Thoracic aorta (tissue), 2 donors: Measurements from ENCODE around the gene SLITRK5. TPM values are rescaled to one million over a fixed set of nuclear protein-coding genes. Genes with fewer than 3 reads are reported as not detected.

Source experiments
- ATAC-seq: fragments of 150-250 bp; one replicate; pipeline ENCODE4 v1.8.0; 2017; ENCODE audit warnings: low read depth; ENCODE audit not compliant: insufficient number of reproducible peaks, low FRiP score
- DNase-seq: peaks from one replicate; pipeline ENCODE4 v3.0.0-alpha.2; 2020; ENCODE audit warnings: low spot score
- H3K27ac ChIP-seq, 2 donors: fragments of 200-600 bp; sonication (generic); 1 replicate in 1 of 2; 2 replicates in 1 of 2; pipeline ENCODE4 v1.5.1; 2016; ENCODE audit warnings: mild to moderate bottlenecking in 2 of 2, moderate library complexity in 2 of 2
- H3K27me3 ChIP-seq: fragments of 200-600 bp; sonication (generic); replicated peaks from 2 replicates; pipeline ENCODE4 v1.6.0; 2016; ENCODE audit warnings: mild to moderate bottlenecking; ENCODE audit not compliant: insufficient read depth
- H3K36me3 ChIP-seq: fragments of 200-600 bp; sonication (generic); one replicate; pipeline ENCODE4 v1.5.1; 2016
- H3K4me1 ChIP-seq, 2 donors: fragments of 200-600 bp; sonication (generic); 1 replicate in 1 of 2; 2 replicates in 1 of 2; pipeline versions ENCODE4 v1.5.1 to v1.6.0; 2016; ENCODE audit warnings: low read depth in 2 of 2, mild to moderate bottlenecking in 1 of 2; ENCODE audit not compliant: control insufficient read depth in 1 of 2
- H3K4me3 ChIP-seq: fragments of 200-600 bp; sonication (generic); 2 replicates; pipeline ENCODE4 v1.5.1; 2016; ENCODE audit warnings: mild to moderate bottlenecking
- H3K9me3 ChIP-seq: fragments of 200-600 bp; sonication (generic); 2 replicates; pipeline ENCODE4 v1.5.1; 2016
- total RNA-seq, 2 donors: library from RNA; depleted of rRNA; stranded (reverse); fragments of >200 nt; gene quantifications; one replicate each; pipeline versions ENCODE4 v1.1.0 to v1.2.3, GENCODE V29; 2016
- TF ChIP-seq, protein P1 (sequence below): fragments of 200-600 bp; sonication (generic); IDR thresholded peaks from one replicate; pipeline ENCODE4 v1.5.1; 2019; ENCODE audit warnings: antibody characterized with exemption

SLITRK5 gene, protein sequence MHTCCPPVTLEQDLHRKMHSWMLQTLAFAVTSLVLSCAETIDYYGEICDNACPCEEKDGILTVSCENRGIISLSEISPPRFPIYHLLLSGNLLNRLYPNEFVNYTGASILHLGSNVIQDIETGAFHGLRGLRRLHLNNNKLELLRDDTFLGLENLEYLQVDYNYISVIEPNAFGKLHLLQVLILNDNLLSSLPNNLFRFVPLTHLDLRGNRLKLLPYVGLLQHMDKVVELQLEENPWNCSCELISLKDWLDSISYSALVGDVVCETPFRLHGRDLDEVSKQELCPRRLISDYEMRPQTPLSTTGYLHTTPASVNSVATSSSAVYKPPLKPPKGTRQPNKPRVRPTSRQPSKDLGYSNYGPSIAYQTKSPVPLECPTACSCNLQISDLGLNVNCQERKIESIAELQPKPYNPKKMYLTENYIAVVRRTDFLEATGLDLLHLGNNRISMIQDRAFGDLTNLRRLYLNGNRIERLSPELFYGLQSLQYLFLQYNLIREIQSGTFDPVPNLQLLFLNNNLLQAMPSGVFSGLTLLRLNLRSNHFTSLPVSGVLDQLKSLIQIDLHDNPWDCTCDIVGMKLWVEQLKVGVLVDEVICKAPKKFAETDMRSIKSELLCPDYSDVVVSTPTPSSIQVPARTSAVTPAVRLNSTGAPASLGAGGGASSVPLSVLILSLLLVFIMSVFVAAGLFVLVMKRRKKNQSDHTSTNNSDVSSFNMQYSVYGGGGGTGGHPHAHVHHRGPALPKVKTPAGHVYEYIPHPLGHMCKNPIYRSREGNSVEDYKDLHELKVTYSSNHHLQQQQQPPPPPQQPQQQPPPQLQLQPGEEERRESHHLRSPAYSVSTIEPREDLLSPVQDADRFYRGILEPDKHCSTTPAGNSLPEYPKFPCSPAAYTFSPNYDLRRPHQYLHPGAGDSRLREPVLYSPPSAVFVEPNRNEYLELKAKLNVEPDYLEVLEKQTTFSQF
- under 1 TPM; under 0.01 to 0.56 TPM for total RNA-seq

DNA sequence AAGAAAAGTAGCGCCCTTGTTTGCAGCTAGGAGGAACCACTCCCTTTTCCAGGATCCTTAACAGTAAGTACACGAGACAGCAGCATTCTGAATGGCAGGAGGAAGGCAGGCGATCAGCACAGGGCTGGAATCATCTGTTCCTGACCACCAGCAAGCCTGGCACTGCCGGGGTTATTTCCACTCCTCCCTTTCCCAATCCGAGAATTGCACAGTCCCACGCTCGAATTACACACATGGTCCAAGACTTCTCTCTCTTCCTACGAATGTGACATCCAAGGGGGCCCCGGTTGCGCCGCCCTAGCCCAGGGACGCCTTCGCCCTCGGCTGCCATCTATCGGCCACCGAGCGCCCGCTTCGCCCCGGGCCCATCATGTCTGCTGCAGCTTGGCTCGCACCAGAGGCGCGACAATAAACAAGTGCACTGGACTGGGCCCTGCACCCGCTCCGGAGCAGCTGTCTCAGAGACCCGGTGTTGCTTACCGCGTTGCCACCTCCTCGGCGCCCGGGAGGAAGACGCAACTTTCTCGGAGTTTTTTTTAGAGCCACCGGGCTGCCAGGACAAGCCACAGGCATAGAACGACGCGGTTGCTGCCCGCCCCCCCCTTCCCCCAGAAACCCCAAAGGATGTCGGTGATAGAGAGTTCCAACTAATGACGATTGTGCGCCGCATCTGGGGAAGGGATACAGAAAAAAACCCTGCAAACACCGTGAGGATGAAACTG is at the start of gene SLITRK5:
SLITRK5 (plus strand) TSS at position 341 of the 722 bp plus-strand sequence. CDS start 4,018 bp downstream, outside the sequence.
- Histone ChIP-seq H3K9me3 (no peaks in the 10 kb centered on the region), H3K36me3 (no peaks in the 10 kb centered on the region), H3K4me1 (peaks cover 3 to 15% of the 10 kb centered on the region in 2 donors), H3K27me3 (peaks cover 4% of the 10 kb centered on the region), H3K27ac (no peak within 1 kb of the TSS), H3K4me3 (peak within 1 kb of the TSS; percentile 67)
- ATAC-seq (peak; percentile 41), DNase-seq (no peak)
- TF ChIP-seq, protein P1, sequence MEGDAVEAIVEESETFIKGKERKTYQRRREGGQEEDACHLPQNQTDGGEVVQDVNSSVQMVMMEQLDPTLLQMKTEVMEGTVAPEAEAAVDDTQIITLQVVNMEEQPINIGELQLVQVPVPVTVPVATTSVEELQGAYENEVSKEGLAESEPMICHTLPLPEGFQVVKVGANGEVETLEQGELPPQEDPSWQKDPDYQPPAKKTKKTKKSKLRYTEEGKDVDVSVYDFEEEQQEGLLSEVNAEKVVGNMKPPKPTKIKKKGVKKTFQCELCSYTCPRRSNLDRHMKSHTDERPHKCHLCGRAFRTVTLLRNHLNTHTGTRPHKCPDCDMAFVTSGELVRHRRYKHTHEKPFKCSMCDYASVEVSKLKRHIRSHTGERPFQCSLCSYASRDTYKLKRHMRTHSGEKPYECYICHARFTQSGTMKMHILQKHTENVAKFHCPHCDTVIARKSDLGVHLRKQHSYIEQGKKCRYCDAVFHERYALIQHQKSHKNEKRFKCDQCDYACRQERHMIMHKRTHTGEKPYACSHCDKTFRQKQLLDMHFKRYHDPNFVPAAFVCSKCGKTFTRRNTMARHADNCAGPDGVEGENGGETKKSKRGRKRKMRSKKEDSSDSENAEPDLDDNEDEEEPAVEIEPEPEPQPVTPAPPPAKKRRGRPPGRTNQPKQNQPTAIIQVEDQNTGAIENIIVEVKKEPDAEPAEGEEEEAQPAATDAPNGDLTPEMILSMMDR: peak; percentile 60

DNA sequence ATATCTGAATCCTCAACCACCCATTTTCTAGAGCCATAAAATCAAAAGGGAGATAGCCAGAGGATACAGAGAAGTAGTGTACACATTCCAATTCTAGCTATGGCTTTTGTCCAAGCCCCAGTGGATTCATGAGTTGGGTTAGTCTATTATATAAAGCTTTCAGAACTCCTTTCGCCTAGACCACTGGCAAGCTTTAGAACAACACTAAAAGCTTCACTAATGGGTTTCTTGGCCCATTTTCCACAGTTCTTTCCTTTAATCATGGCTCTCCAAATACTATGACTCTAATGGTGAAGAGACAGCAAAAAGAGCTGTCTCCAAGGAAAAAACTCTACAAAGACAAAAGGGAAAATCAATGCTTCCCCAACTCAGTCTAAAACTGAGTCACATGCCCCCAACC is 48.2 kb upstream of the SLITRK5 start:
- Histone ChIP-seq H3K27me3 (no peaks in the 10 kb centered on the region), H3K36me3 (no peaks in the 10 kb centered on the region), H3K27ac (no peak overlapping the region), H3K4me1 (no peaks in the 10 kb centered on the region), H3K9me3 (no peaks in the 10 kb centered on the region), H3K4me3 (no peak overlapping the region)
- no peak for DNase-seq
- TF ChIP-seq, protein P1: no peak
- no peak for ATAC-seq

DNA sequence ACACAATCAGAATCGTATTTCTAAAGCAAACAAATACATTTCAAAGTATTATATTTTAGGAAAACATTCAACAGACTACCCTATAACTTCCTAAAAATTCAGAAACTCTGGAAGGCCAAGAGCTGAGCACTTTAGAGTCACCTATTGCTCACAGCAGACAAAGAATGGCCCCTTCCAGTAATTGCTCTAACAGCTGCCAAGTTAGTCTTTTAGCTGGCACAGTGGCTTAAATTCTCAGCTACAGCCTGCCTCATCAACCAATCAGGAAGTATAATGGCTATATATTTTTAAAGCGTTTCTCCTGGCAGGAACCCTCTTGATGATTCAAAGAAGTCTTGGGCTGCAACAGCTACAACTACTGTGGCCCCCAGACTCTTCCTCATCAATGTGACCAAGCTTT is 14.9 kb upstream of the SLITRK5 start:
- ATAC-seq: no peak
- DNase-seq: no peak
- Histone ChIP-seq H3K4me1 (no peaks in the 10 kb centered on the region), H3K27me3 (no peaks in the 10 kb centered on the region), H3K9me3 (no peaks in the 10 kb centered on the region), H3K36me3 (no peaks in the 10 kb centered on the region), H3K4me3 (no peak overlapping the region), H3K27ac (no peak overlapping the region)
- TF ChIP-seq, protein P1: no peak

DNA sequence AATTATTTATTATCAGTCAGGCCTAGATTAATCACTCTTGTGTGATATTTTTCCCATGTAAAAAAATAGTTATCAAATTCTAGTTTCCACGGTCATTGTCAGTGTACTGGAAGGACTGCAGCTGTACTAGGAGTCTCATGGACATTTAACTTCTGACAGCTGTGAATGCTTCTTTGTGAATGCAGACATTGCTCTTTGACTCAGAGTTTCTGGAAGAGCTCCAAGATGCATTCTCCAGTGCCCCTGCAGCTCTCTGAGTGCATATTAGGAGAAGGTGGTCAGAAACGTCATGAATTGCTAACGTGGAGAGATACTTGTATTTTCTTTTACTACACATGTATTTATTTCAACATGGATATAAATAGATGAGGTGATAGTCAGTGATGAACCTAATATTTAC is 9.7 kb upstream of the SLITRK5 start:
- Histone ChIP-seq H3K9me3 (no peaks in the 10 kb centered on the region), H3K27ac (no peak overlapping the region), H3K4me1 (no peaks in the 10 kb centered on the region), H3K27me3 (no peaks in the 10 kb centered on the region), H3K36me3 (no peaks in the 10 kb centered on the region), H3K4me3 (no peak overlapping the region)
- ATAC-seq (no peak), DNase-seq (no peak)
- TF ChIP-seq, protein P1: no peak
